MM.1S (cell line): Measurements from ENCODE around the gene CCR1.

Experiments
- DNase-seq: peaks from one replicate; pipeline ENCODE4 v3.0.0-alpha.2; 2015
- H2AFZ ChIP-seq: fragments of 300-600 bp; sonication (generic); 2 replicates; pipeline ENCODE4 v1.6.0; 2016; ENCODE audit warnings: antibody characterized with exemption, low read length
- H3F3A ChIP-seq: fragments of 300-600 bp; sonication (generic); 2 replicates; pipeline ENCODE4 v1.6.1; 2016; ENCODE audit warnings: mild to moderate bottlenecking, antibody characterized with exemption, low read length, moderate library complexity, mixed read lengths; ENCODE audit not compliant: insufficient read depth
- H3K27ac ChIP-seq: fragments of 300-600 bp; sonication (generic); 2 replicates; pipeline ENCODE4 v1.5.1; 2016; ENCODE audit warnings: mild to moderate bottlenecking, low read length
- H3K27me3 ChIP-seq: fragments of 300-600 bp; sonication (generic); replicated peaks from 2 replicates; pipeline ENCODE4 v1.6.0; 2016; ENCODE audit warnings: low read length; ENCODE audit not compliant: insufficient read depth
- H3K36me3 ChIP-seq: fragments of 300-600 bp; sonication (generic); replicated peaks from 2 replicates; pipeline ENCODE4 v1.6.1; 2016; ENCODE audit warnings: mild to moderate bottlenecking, low read length, mixed read lengths; ENCODE audit not compliant: insufficient read depth
- H3K4me1 ChIP-seq: fragments of 300-600 bp; sonication (generic); 2 replicates; pipeline ENCODE4 v1.6.1; 2016; ENCODE audit warnings: low read length, mixed read lengths
- H3K4me2 ChIP-seq: fragments of 300-600 bp; sonication (generic); 2 replicates; pipeline ENCODE4 v1.6.0; 2016; ENCODE audit warnings: low read depth, low read length
- H3K4me3 ChIP-seq: fragments of 300-600 bp; sonication (generic); 2 replicates; pipeline ENCODE4 v1.5.1; 2016; ENCODE audit warnings: low read length, mixed read lengths
- H3K79me2 ChIP-seq: fragments of 300-600 bp; sonication (generic); 2 replicates; pipeline ENCODE4 v1.6.1; 2016; ENCODE audit warnings: mixed run types, low read length, mixed read lengths
- H3K9ac ChIP-seq: fragments of 300-600 bp; sonication (generic); 2 replicates; pipeline ENCODE4 v1.6.1; 2016; ENCODE audit warnings: low read length, mixed read lengths
- H3K9me2 ChIP-seq: fragments of 300-600 bp; sonication (generic); replicated peaks from 2 replicates; pipeline ENCODE4 v1.6.1; 2016; ENCODE audit warnings: mild to moderate bottlenecking, low read length, mixed read lengths; ENCODE audit not compliant: insufficient read depth
- H3K9me3 ChIP-seq: fragments of 300-600 bp; sonication (generic); replicated peaks from 2 replicates; pipeline ENCODE4 v1.6.1; 2016; ENCODE audit warnings: mild to moderate bottlenecking, low read length, mixed read lengths; ENCODE audit not compliant: insufficient read depth
- H4K20me1 ChIP-seq: fragments of 300-600 bp; sonication (generic); 2 replicates; pipeline ENCODE4 v1.6.1; 2016; ENCODE audit warnings: mild to moderate bottlenecking, low read length, moderate library complexity, mixed read lengths; ENCODE audit not compliant: insufficient read depth
- EZH2 ChIP-seq: fragments of 300-600 bp; sonication (generic); optimal IDR thresholded peaks from 2 replicates; pipeline ENCODE3; 2017; ENCODE audit warnings: low read depth, mild to moderate bottlenecking, antibody characterized with exemption, low read length, mixed read lengths
- EZH2phosphoT487 ChIP-seq: fragments of 300-600 bp; sonication (generic); IDR thresholded peaks from 2 replicates; pipeline ENCODE4 v1.6.1; 2018; ENCODE audit warnings: antibody characterized with exemption, low read length
- TF ChIP-seq, protein P1 (sequence below): fragments of 300-600 bp; sonication (generic); IDR thresholded peaks from 2 replicates; pipeline ENCODE4 v1.5.1; 2016; ENCODE audit warnings: antibody characterized with exemption, low read length, mixed read lengths

Gene CCR1

GRCh38 chr3:46243560-46243959, 35.4 kb upstream of the CCR1 start:
- no peak overlapping the region for H3K9ac ChIP-seq
- no peaks in the 10 kb centered on the region for H3K9me2 ChIP-seq
- no peaks in the 10 kb centered on the region for H3F3A ChIP-seq
- no peak overlapping the region for H3K27ac ChIP-seq
- no peak overlapping the region for H3K4me2 ChIP-seq
- H3K4me1 ChIP-seq, result peaks cover 21% of the 10 kb centered on the region
- no peaks in the 10 kb centered on the region for H3K27me3 ChIP-seq
- no peaks in the 10 kb centered on the region for H3K79me2 ChIP-seq
- no peak for DNase-seq
- H2AFZ ChIP-seq, result no peak overlapping the region
- no peaks in the 10 kb centered on the region for H3K36me3 ChIP-seq
- TF ChIP-seq EZH2, result no peak
- TF ChIP-seq, protein P1, sequence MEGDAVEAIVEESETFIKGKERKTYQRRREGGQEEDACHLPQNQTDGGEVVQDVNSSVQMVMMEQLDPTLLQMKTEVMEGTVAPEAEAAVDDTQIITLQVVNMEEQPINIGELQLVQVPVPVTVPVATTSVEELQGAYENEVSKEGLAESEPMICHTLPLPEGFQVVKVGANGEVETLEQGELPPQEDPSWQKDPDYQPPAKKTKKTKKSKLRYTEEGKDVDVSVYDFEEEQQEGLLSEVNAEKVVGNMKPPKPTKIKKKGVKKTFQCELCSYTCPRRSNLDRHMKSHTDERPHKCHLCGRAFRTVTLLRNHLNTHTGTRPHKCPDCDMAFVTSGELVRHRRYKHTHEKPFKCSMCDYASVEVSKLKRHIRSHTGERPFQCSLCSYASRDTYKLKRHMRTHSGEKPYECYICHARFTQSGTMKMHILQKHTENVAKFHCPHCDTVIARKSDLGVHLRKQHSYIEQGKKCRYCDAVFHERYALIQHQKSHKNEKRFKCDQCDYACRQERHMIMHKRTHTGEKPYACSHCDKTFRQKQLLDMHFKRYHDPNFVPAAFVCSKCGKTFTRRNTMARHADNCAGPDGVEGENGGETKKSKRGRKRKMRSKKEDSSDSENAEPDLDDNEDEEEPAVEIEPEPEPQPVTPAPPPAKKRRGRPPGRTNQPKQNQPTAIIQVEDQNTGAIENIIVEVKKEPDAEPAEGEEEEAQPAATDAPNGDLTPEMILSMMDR, result no peak
- no peak for TF ChIP-seq EZH2phosphoT487
- H3K4me3 ChIP-seq, result no peak overlapping the region
- no peaks in the 10 kb centered on the region for H4K20me1 ChIP-seq
- no peaks in the 10 kb centered on the region for H3K9me3 ChIP-seq

GRCh38 chr3:46242120-46242519, 34.0 kb upstream of the CCR1 start, which contains the start of gene CCR3:
Gene CCR3, plus strand, starts transcription at chr3:46242460. Its CDS starts 22,699 bp downstream, at chr3:46265159.
- TF ChIP-seq EZH2phosphoT487, result no peak
- no peak for TF ChIP-seq EZH2
- TF ChIP-seq, protein P1, result no peak
- peak within 1 kb of the TSS; percentile 53; the same call in 1 of the 2 replicates for H2AFZ ChIP-seq
- peaks cover 21% of the 10 kb centered on the region for H3K4me1 ChIP-seq
- no peaks in the 10 kb centered on the region for H3K9me3 ChIP-seq
- H3K36me3 ChIP-seq, result no peaks in the 10 kb centered on the region
- no peaks in the 10 kb centered on the region for H3K27me3 ChIP-seq
- H3K9ac ChIP-seq, result no peak within 1 kb of the TSS; the same call in 1 of the 2 replicates
- no peak within 1 kb of the TSS for H3K4me3 ChIP-seq
- no peaks in the 10 kb centered on the region for H4K20me1 ChIP-seq
- H3K4me2 ChIP-seq, result peak within 1 kb of the TSS; percentile 19
- peak; percentile 19 for DNase-seq
- peak within 1 kb of the TSS; percentile 27; the same call in 1 of the 2 replicates for H3K27ac ChIP-seq
- no peaks in the 10 kb centered on the region for H3K9me2 ChIP-seq
- H3K79me2 ChIP-seq, result no peaks in the 10 kb centered on the region
- no peaks in the 10 kb centered on the region for H3F3A ChIP-seq

DNA sequence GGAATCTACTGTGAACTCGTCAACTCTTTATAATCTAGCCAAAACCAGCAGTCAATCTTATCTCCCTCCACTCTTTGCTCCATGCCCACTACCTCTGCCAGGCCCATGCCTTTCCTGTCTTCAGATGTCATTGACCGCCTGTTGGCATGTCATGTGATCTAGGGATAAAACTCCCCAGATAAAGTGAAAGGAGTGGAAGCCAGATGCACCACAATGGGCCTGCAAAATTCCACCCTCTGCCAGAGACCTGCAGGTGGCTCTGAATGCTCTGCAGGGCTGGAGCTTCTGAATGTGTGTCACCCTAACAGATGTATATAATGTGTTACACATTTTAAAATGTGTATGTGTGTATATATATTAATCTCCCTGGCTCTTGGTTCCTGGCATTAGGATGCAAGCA, 31.8 kb upstream of the CCR1 start:
- Histone ChIP-seq H3K36me3 (no peaks in the 10 kb centered on the region), H3K4me3 (no peak overlapping the region), H4K20me1 (no peaks in the 10 kb centered on the region), H2AFZ (no peak overlapping the region), H3F3A (no peaks in the 10 kb centered on the region), H3K79me2 (no peaks in the 10 kb centered on the region), H3K9me2 (no peaks in the 10 kb centered on the region), H3K4me2 (no peak overlapping the region), H3K27me3 (no peaks in the 10 kb centered on the region), H3K4me1 (peaks cover 18% of the 10 kb centered on the region), H3K9me3 (no peaks in the 10 kb centered on the region), H3K27ac (no peak overlapping the region), H3K9ac (no peak overlapping the region)
- DNase-seq, result no peak
- TF ChIP-seq EZH2phosphoT487, result no peak
- TF ChIP-seq, protein P1, result no peak
- no peak for TF ChIP-seq EZH2
